Inferior parietal cortex (tissue), 1 donor: ENCODE data around the gene LDAF1.
"Not testable (repeated sequence)": the region's sequence is repeated elsewhere in the genome, so short reads cannot be mapped to it uniquely, and the experiment has no call there.

ENCODE experiments used
- DNase-seq: peaks from one replicate; pipeline ENCODE4 v3.0.0-alpha.2; 2016; ENCODE audit errors: extremely low spot score

Gene LDAF1

DNA sequence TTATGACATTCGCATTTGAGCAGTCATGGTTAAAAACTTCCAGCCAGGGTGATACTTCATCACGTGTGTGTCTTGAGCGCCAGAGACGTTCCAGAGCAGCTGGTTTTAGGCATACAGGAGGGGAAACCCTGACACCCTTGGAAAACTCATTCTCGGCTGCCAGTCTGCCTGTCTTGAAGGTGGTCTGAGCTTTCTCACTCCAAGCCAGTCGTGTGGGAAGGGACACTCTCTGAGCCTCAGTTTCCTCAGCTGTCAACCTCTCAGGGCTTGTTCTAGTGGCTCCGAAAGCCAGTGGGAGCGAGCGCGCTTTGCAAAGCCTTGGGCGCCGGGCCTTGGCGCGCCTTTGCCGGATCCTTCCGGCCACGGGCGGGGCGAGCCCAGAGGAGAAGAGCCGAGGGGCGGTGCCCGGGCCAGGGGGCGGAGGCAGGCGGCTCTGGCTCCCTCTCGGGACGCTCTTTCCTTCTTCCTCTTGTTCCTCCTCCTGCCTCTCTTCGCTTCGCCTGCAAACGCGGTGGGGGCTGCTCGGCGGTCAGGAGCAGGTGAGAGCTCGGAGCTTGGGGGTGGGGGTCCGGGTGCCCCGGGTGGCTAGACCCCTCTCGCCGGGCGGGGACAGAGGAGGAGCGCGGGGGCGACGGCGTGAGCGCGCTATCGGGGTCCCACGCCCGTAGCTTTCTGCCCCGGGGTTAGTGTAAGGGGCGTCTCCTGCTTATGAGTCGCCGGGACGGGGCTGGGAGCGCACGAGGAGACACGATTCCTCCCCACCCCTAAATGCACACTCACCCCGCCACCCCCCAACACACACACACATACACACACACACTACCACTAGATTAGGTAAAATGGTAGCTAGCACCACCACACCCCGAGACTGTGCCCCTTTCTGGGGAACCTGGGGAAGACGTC lies at the start of gene LDAF1:
LDAF1 (plus strand) TSS at position 467 of the 903 bp plus-strand sequence. CDS start 2,509 bp downstream, outside the sequence.
- DNase-seq = peak; percentile 38

DNA sequence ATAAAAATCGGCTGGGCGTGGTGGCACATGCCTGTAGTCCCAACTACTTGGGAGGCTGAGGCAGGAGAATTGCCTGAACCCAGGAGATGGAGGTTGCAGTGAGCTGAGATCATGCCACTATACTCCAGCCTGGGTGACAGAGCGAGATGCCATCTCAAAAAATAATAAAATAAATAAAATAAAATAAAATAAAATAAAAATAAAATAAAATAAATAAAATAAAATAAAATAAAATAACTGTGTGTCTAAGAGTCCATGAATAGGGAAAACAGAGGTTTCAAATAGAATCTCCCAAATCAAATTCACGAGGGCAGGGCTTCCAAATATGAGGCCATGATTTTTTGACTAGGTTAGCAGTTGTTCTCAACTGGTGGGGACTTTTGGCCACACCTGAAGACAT lies 42.9 kb upstream of the LDAF1 start:
- not testable (repeated sequence) for DNase-seq

DNA sequence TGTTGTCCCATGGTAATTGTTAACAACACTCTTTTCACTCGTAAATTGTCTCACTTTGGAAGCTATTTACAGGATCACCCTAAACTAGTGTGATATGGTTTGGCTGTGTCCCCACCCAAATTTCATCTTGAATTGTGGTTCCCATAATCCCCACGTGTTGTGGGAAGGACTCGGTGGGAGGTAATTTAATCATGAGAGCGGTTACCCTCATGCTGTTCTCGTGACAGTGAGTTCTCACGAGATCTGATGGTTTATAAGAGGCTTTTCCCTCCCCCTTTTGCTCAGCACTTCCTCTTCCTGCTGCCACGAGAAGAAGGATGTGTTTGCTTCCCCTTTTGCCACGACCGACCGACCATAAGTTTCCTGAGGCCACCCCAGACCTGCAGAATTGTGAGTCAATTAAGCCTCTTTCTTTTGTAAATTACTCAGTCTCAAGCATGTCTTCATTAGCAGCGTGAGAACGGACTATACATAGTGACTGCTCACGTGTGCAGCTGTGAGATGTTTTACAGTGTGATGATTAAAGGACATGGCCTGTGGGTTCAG lies 42.3 kb upstream of the LDAF1 start:
- DNase-seq = peak; percentile 8

DNA sequence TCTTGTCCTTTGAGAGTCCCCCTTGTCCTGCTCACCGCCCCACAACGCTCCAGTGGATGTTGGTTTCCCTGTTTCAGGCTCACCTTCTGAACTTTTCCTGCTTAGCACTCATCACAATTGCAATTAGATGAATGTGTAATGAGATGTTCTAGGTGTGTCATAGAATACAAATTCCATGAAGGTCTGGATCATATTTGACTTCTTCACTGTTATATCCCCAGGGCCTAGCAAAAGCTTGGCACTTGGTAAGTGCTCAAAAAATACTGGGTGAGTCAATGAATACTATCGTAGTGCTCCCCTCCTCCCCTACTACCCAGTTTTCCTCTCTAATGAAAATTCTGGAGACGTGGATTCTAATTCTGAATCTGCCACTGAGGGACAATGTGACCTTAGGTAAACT lies 40.9 kb upstream of the LDAF1 start:
- no peak for DNase-seq

DNA sequence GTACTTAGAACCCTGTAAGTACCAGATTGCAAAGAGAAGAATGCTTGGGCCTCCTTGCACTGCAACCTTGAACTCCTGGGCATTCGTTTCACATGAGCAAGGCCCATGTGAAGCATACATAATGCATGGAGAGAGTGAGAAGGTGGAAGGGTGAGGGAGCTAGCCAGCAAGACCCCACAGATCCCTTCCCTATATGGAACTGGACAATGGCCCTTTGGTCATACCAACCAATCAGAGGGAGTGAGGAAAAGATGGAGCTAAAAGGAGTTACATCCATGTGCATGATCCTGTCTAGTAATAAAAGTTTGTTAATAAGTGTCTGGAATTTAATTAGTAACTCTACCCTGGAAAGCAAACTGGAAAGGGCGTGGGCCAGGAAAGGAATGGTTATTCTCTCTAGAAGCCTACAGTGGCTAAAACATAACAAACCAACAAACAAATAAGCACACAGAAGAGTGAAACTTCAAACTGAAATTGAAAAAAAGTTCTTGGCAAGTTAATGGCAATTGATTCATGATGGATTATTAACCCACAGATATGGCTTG lies 37.4 kb upstream of the LDAF1 start:
- no peak for DNase-seq

DNA sequence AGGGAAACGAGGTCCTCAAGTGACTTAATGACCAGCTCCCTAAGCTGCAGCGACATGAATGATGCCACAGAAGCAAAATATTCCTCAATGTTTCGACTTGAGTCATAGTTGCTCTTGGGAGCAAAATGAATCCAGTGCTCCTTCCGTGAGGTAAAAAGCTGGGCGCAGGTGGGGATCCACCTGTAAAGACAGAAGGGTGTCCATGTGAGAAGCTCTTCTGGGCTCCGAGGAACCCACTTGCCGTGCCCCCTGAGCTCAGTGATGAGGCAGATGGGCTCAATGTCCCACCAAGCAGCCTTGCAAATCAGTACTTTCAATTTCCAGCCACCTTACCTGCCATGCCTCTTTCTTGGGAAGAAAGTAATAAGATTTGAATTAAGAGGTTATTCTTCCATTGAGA lies 33.3 kb upstream of the LDAF1 start:
- DNase-seq = no peak

DNA sequence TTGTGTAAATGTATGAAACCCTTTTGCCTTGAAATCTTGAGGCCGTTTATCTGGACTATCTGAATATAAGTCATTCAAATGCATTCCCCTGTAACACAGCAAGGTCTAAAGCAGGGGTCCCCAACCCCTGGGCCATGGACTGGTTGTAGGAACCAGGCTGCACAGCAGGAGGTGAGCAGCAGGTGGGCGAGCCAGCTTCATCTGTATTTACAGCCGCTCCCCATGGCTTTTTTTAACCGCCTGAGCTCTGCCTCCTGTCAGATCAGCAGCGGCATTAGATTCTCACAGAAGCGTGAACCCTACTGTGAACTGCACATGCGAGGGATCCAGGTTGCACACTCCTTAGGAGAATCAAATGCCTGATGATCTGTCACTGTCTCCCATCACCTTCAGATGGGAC lies 32.0 kb upstream of the LDAF1 start:
- no peak for DNase-seq

DNA sequence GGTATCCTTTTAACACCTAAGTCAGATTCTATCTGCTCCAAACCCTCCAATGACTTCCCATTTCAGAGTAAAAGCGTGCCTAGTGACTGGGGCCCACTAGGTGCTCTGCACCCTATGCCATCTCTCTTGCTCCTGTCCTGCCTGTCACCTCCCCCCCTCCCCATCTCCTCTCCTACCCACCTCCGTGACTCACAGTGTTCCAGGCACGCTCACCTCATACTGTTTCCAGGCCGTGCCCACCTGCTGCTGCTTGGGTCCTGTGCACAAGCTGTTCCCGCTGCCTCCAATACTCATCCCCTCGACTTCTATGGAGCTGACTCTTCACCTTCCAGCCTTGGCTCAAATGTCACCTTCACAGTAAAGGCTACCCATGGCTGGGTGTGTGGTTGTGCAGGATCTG lies 29.5 kb upstream of the LDAF1 start:
- DNase-seq = no peak

DNA sequence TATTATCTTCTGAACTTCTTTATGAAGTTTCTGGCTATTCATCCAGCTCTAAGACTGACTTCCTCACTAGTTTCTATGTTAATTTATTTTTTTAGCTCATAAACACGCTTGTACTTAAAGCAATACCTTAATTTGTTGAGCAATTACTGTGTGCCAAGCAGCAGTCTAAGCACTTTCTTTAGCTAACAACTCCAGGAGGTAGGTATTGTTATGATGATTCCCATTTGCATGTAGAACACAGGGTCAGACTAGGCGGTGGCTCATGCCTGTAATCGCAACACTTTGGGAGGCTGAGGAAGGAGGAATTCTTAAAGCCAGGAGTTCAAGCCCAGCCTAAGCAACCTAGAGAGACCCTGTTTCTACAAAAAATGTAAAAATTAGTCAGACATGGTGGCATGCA lies 27.7 kb upstream of the LDAF1 start:
- no peak for DNase-seq

DNA sequence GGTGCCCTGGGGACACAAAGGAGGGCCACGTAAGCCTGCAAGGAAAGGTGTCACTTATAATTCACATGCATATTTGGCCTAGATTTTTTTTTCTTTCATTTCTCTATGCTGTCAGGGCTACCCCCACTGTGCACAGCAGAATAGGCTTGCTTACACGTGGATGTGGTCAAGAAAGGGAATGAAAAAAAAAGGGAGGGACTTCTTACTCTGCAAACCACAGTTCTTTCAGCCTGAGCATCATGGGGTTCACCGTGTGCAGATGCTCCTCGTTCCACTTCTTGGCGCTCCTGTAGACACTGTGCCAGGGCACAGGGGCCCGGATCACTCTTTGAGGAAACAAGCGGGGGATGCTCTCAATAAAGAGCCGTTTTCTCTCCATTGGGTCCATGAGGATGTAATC lies 24.4 kb upstream of the LDAF1 start:
- no peak for DNase-seq

DNA sequence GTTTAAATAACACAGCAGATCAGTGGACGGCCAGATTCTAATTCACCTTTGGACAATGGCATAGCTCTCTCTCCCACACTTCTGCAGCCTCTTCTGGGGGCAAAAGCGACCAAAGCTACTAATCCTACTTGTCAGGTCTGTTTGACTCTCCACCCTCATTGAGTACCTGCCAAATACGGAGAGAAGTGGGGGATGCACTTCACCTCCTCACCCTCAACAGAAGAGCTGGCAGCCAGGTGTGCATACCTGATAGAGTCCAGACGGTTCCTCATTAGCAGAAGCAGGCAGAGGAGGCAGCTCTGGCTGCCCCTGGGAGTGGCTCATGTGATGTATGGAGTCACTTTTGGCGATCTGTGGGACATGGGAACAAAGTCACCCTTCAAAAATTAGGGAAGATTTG lies 12.7 kb upstream of the LDAF1 start:
- no peak for DNase-seq

DNA sequence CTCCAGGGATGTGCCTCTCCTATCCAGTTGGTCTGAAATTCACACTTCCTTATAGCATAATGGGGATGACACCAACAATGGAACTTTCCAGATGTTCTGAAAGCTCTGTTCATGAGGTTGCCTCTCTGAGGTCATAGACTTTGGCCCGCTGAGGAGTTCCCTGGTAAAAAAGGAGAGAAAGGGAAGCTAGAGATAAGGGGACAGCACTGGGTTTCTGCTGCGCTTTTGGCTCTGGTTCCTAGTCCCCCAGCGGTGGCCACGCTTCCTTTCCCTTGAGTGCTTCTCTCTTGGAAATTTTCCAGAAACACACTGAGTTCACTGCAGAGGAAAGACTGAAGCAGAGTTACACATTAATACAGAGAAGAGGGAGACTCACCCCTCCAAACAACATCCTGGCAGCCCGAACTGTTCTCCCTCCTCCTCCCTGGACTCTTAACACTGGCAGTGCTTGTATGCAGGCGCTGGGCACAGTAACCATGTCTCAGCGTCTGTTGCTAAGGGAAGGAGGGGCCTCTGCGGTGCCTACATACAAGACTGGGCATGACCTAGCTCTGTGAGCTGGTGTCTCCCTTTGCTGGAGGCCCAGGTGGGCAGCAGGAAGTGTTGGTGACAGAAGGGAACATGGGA lies 8.0 kb upstream of the LDAF1 start, which contains the start of gene DNAH3:
DNAH3 (minus strand) TSS at position 472 of the 627 bp plus-strand sequence. CDS start 527 bp downstream, outside the sequence.
- no peak for DNase-seq

DNA sequence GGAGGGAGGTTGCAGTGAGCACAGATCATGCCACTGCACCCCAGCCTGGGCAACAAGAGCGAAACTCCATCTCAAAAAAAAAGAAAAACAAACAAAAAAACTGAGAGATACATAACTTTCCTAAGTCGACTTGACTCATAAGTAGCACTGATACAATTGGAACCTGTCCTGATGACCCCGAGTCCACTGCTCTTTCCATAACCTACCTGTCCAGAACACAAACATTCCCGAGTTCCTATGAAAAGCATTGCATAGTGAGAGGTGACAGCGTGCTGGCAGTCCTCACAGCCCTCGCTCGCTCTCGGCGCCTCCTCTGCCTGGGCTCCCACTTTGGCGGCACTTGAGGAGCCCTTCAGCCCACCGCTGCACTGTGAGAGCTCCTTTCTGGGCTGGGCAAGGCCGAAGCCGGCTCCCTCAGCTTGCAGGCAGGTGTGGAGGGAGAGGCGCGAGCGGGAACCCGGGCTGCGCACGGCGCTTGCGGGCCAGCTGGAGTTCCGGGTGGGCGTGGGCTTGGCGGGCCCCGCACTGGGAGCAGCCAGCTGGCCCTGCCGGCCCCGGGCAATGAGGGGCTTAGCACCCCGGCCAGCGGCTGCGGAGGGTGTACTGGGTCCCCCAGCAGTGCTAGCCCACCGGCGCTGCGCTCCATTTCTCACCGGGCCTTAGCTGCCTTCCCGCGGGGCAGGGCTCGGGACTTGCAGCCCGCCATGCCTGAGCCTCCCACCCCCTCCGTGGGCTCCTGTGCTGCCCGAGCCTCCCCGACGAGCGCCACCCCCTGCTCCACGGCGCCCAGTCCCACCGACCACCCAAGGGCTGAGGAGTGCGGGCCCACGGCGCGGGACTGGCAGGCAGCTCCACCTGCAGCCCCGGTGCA lies 6.1 kb upstream of the LDAF1 start:
- not testable (repeated sequence) for DNase-seq

DNA sequence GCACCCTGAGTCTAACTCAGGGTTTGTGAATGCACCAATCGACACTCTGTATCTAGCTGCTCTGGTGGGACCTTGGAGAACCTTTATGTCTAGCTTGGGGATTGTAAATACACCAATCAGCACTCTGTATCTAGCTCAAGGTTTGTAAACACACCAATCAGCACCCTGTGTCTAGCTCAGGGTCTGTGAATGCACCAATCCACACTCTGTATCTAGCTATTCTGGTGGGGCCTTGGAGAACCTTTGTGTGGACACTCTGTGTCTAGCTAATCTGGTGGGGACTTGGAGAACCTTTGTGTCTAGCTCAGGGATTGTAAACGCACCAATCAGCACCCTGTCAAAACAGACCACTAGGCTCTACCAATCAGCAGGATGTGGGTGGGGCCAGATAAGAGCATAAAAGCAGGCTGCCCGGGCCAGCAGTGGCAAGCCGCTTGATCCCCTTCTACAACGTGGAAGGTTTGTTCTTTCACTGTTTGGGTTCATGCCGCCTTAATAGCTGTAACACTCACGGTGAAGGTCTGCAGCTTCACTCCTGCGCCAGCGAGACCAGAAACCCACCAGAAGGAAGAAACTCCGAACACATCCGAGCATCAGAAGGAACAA lies 5.2 kb upstream of the LDAF1 start:
- not testable (repeated sequence) for DNase-seq

DNA sequence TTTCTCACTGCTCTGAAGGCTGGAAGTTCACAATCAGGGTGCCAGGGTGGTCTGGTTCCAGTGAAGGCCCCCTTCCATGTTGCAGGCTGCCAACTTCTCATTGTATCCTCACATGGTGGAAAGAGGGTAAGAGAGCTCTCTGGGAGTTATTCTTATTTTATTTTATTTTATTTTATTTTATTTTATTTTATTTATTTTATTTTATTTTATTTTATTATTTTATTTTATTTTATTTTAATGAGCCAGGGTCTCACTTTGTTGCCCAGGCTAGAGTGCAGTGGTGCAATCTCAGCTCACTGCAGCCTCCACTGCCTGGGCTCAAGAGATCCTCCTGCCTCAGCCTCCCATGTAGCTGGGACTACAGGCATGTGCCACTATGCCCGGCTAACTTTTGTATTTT lies 2.5 kb upstream of the LDAF1 start:
- not testable (repeated sequence) for DNase-seq

DNA sequence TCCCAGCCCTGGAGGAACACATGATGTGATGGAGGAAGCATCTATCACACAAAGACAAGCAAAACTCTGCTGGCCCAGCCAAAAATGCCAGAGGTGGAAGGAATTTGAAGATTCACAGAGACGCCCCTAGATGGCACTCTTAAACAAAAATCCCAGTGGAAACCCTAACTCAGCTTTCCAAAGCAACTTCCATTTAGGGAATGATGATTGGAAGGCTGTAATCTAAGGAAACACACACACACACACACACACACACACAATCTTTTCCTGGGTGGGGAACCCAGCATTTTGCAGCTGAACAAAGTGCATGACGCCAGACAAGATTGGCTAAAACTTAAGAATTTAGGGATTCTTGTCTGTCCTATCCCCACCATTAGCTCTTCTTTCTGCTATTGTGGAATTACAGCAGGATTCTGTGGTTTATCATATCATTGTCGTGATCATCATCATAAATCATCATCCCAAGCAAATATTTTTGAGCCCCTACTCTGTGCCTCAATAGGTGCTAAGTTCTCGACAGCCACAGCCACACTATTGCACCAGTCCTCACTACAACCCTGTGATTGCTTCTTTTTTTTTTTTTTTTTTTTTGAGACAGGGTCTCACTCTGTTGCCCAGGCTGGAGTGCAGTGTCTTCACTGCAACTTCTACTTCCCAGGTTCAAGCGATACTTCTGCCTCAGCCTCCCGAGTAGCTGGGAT lies 1.6 kb upstream of the LDAF1 start:
- peak; percentile 74 for DNase-seq

DNA sequence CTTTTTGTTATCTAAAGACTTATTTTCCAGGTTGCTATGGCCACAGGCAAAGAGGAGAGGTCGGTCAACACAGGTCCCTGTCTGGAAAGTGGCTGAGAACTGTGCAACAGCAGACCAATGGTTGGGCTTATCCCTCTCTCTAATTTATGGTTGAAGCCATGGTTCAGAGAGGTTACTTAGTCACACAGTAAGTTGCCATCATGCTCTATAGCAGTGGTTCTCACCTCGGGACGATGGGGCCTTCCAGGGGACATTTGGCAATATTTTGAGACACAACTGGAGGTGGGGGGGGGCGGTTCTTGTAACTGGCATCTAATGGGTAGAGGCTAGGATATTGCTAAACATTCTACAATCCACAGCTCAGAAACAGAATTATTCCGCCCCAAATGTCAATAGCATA lies 842 bp upstream of the LDAF1 start:
- no peak for DNase-seq

DNA sequence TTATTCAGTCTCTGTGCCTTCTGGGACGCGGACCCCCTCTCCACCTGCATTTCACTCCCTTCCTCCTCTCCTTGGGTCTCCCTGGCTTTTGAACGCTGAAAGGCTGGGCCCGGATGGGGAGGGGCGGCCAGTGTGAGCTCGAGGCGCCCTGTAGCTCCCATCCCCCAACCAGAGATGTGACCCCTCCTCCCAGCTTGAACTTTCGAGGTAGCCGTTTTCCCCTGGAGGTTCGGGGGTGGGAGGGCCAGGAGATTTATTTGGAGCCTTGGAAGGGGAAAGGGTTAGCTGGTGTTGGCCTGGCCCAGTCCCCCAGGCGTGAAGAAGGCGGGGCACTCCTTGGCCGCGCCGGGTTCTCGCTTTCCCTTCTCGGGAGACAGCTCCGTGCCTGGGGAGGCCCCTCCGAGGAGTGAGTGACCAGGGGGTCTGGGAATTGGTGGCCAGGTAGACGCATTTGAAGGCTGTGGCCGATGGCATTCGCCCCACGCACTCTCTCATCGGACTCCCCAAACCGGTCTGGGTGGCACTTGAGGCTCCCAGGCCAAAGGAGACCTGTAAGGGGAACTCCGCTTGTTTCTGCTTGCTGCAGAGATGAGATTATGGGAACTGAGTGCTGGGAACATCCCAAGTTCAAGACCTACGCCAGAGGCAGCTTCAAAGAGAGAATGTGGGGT lies 942 bp downstream of the LDAF1 start:
- DNase-seq = no peak

DNA sequence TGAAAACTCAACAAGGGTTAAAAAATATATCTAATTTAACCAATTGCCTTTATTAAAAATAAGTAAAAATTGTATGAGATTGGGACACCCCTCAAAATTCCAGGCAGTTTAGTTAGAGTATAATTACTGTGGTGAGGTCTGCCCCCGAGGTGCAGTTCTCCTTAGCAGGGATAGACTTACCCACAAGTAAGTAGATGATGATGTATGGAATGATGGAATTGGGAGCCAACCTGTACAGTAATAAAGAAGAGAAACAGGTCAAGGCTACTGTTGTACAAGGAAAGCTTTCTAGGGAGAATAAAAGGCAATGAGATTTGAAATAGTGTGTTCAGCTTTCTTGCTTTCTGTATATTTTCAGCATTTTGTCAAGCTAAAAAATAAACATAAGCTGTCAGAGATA lies 1.8 kb downstream of the LDAF1 start:
- no peak for DNase-seq

DNA sequence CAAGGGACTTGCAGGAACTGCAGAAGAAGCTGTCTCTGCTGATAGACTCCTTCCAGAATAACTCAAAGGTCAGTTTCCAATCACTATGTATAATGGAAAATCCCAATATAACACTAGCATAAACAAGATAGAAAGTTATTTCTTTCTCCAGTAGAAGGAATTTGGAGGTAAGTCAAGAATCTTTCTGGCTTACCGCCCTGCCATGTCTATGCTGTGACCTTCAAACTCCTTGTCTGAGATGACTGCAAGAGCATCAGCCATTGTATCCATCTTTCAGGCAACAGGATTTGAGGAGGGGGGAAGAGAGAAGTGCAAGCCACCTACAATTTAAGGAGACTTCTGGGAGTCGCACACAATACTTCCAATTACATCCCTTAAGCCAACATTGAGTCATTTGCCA lies 2.7 kb downstream of the LDAF1 start:
- no peak for DNase-seq
